GM21717 (cell line): Measurements from ENCODE around the gene F7.

Experiments
- ATAC-seq: cut with Tn5 transposase; IDR thresholded peaks from one replicate; pipeline ENCODE4 v1.9.1; 2021; ENCODE audit warnings: mild to moderate bottlenecking, moderate library complexity; ENCODE audit not compliant: unreplicated experiment

Gene F7

DNA sequence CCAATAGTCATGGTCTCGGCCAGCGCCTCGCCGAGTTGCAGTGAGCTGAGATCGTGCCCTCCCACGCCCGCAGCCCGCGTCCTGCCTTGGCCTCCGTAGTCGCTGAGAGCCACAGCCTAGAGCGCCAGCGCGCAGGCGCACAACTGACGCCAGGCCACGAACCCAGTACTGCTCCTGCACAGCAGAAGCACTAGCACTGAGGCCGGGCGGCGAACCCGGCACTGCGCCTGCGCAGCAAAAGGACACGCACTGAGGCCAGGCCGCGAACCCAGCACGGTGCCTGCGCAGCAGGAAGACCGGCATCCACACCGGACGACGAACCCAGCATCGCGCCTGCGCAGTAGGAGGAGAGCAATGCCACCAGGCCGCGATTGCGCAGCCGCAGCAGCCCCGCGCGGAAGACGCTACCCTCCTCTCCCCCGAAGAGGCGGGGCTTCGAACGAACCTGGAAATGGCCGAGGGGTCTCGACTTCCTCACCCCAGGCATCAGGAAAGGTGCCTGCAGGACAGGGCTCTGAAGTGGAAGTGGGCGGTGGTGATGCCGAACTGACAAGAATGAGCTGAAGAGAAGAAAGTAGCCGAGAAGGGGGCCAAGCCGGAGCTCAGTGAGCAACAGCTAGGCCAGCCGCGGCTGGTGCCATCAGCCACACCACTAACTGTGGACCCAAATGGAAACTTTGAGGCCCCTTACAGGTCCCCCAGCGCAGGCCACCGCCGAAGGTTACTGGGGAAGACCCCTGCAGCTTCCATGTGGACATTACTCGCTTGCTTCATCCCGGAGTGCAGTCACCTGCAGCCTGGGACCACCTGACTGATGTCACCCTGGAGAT is 24.5 kb downstream of the F7 start:
- no peak for ATAC-seq

DNA sequence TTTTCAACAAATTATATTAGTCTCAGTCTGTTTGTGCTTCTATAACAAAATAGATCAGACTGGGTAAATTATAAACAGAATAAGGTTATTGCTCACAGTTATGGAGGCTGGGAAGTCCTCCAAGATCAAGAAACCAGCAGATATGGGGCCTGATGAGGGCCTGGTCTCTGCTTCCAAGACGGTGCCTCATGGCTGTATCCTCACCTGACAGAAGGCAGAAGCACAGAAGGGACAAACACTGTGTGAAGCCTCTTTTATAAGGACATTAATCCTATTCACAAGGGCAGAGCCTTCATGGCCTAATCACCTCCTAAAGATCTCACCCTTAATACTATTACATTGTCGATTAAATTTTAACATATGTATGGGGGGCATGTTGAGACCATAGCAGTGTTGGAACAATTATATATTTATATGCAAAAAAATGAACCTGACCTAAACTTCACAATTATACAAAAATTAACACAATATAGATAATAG is 29.7 kb downstream of the F7 start:
- no peak for ATAC-seq

DNA sequence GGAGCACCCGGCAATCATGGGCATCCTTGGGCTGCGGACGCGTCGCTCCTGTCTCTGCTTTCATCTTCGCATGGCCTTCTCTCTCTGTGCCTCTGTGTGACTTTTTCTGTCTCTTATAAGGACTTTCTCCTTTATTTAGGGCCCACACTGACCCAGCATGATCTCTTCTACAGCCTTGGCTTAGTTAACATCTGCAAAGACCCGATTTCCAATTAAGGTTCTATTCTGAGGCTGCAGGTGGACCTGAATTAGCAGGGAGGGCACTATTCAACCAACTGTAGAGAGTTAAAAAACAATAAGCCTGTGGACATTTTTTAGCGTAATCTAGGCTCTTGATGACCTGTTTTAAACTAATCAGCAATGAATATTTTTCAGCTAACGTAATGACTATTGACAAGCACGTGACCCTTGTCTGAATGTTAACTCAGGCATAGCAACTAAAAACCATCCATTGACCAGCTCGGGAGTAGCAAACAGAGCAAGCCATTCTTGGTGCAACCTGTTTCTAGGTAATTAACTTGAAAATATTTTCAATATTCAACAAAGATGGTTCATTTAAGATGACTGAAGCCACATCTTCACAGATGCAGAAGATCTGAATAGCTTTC is 32.2 kb downstream of the F7 start:
- ATAC-seq = no peak

DNA sequence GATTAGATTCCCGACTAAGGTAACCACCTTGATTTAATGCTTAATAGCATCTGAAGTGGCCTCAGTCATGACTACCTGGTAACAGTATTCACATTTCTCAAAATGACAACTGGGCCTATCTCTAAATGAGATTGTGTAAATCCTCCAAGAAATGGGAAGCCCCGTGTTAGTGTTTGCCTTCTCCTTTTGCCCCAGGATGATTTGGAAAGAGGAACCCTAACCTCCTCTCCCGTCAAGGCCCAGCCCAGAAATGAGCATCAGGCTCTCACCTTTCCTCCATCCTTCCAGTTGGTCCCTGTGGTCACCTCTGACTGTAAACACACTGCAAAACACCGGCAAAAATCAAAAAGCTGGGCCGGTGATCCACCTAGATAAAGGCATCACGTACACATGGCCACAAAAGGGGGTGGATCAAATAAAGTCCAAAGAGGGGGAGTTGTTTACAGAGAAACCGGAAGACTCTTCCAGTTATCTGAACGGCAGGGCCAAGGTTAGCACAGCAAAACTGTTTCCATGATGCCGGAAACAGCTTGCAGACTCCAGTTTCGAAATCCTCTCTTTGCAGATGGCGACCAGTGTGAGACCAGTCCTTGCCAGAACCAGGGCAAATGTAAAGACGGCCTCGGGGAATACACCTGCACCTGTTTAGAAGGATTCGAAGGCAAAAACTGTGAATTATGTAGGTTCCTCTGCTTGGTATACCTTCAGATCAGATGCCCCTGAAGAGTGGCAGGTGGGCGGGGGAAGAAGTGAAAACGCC is 33.4 kb downstream of the F7 start:
- ATAC-seq = no peak

DNA sequence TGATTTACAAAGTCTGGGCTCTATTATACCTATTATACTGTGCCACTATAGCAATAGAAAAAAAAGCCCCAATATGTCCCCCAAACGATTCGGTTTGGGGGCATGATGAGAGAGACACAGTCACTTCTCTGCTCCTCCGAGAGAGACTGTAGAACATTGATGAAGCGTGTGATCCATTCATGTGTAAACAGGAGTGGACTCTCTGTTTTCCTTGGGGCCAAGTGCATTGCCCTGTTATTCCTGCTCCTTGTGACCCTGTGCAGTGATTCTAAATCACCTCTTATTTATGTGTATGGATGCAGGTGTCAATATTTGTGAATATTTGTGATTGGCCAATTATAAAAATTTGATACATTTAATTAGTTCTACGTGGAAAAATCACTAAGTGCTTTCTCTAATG is 34.0 kb downstream of the F7 start:
- ATAC-seq = no peak

DNA sequence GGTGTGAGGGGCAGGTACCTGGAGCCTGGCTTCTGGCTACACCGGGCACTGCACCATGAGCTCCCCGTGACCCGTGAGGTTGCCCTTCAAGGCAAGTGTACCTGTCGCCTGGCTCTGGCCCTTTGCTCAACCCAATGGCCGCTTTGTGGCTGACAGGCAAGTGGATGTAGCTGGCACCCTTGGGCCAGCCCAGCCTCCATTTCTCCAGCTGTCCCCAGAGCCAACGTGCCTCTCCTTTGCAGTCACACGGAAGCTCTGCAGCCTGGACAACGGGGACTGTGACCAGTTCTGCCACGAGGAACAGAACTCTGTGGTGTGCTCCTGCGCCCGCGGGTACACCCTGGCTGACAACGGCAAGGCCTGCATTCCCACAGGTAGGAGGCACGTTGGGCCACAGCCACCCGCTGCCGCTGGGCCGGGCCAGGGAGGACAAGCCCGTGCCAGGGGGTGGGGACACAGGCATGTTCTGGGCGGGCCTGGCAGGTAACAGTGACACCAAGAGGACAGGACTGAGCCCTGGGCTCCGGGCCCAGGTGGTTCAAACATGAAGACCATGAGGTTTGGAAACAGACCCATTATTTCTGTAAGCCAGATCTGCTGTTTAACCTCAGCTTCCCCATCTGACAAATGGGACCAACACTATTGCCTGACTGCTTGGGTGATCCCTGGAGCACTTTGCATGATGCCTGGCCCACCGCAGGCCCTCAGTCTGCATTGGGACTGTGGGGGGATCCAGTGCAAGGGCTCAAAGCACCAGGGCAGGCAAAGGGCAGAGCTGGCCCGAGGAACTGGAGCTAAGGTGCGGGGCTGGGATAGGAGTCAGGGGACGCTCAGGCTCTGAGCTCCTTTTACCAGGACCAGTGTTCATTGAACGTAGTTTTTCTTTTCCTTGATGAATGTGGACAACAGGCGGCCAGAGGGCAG is 35.3 kb downstream of the F7 start:
- no peak for ATAC-seq

DNA sequence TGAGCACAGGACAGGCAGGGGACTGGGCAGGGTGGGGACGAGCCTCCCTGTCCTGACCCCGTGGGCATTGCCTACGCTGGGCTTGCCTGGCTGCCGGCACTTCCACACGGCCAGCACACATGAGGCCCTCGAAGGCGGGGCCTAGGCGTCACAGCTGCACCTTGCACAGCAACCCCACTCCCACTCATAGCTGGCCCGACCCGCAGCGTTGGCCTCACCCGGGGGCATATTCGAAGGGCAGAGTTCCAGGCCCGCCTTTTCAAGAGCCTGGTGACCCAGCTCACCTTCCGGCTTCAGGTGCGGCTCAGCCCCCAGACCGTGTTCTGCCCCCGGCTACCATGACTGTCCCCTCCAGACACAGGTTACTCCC is 36.0 kb downstream of the F7 start:
- no peak for ATAC-seq

DNA sequence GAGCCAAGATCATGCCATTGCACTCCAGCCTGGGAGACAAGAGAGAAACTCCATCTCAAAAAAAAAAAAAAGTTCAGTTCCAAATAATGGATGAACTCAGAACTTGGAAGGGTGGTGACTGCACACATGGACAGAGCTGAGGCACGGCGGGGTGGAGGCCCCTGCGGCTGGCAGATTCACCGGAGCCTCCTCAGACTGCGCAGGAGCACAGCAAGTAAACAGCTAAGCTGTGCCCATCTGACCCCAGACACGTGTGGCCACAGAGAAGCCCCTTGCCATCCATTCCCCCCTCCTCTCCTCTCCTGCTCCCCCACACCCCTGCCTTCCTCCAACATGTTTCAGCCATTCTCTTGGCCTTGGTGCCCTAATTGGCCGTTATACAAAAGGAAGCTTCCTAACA is 37.3 kb downstream of the F7 start:
- ATAC-seq = no peak

DNA sequence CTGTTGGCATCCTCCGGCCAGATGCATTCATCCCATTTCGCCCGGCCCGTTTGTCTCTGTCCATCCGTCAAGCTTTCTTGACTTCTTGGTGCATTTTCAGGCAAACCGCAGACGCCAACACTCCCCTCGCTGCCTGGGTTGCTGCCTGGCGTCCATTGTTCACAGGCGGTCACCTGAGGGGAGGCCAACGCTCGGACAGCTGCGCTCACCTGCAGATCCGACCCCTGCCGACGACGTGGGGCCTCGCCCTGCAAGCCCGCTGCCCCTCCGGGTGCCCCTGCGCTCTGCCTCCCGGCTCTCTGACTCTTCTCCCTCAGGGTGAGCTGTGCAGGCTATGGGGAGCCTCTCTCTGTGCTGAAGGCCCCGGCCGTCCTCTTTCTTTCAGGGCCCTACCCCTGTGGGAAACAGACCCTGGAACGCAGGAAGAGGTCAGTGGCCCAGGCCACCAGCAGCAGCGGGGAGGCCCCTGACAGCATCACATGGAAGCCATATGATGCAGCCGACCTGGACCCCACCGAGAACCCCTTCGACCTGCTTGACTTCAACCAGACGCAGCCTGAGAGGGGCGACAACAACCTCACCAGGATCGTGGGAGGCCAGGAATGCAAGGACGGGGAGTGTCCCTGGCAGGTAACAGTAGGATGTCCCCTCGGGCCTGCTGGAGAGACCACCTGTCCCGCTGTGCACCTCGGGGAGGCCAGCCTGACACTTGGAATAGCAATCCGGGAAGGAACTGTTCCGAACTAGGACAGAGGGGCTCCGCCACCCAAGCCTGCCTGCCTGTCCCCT is 38.1 kb downstream of the F7 start:
- ATAC-seq = no peak

DNA sequence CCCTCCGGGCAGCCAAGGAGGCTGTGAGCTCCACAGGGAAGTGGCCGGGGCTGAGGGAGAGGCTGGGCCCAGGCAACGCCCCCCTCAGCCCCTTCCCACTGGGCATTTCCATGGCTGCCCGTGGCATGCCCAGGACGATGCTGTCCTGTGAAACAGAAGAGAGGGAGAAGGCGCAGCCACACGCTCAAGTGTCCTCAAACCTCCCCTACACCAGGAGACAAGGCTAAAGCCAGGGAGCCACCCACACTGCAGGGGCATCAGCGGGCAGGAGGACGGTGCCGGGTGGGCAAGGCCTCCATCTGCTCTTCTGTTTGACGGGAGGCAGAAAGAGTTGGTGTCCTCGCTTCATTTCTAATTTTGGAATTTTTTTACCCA is 38.7 kb downstream of the F7 start:
- ATAC-seq = no peak

DNA sequence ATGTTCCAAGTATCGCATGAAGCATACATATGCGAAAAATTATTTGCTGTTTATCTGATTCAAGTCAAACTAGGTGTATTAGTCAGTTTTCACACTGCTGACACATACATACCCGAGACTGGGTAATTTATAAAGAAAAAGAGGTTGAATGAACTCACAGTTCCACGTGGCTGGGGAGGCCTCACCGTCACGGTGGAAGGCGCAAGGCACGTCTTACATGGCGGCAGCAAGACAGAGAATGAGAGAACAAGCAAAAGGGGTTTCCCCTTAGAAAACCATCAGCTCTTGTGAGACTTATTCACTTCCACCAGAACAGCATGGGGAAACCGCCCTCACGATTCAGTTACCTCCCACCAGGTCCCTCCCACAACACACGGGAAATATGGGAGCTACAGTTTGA is 39.9 kb downstream of the F7 start:
- no peak for ATAC-seq

DNA sequence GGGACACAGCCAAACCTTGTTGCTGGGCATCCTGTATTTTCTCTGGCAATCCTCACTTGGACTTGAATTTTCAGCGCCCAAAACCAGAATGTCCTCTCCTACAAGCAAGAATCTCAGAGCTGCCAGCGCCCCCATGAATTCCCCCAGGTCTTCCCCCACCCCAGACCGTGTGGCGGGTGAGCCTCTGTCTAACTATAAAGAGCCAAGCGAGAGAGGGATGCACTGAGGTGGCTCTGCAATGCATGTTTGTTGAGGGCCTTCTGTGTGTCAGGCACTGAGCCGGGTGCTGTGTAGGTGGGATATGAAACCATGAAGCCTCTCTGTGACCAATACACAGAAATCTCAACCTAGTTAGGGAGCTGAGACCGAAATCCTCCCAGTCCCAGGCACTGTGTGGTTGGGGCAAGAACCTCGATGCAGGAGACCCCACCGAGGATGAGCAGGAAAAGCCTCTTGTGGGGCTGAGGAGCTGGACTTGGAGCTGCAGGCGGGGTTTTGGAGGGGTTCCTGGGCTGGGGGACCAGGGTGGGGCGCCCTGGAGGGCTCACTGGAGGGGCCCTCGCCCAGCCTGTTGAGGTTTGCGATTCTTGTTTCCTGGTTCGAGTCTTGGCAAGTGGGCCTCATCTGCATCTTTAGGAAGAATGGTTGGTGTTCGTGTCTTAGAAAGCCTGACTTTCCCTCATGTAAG is 40.5 kb downstream of the F7 start:
- no peak for ATAC-seq

DNA sequence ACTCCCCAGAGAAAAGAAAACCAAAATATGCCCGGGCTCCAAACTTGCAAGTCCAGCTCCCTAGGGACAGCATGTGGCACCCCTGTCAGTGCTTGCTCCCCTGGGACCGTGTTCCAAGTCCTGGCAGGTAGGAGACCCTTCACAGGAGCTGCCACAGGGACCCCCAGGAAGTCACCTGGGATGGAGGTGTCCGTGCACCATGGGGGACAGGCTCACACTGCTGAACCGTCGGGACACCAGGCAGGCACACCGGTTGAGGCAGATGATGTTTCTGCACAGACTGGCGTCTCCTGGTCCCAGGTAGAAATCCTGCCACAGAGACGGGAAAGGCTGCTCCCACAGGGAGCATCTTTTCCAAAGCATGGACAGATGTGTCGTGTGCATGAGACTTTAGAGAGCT is 41.2 kb downstream of the F7 start:
- ATAC-seq = no peak

DNA sequence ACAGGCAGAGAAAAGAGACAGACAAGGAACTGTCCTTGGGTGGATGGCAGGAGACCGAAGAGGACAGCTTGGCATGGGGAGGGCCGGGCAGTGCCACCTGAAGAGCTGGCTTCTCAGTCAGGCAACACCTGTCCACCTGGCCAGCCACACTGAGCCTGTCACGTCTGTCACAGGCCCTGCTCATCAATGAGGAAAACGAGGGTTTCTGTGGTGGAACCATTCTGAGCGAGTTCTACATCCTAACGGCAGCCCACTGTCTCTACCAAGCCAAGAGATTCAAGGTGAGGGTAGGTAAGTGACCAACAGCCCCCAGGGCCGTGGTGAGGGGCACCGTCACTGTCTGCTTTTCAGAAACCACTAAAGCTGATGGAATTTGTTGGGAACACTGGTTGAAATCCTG is 41.6 kb downstream of the F7 start:
- no peak for ATAC-seq

DNA sequence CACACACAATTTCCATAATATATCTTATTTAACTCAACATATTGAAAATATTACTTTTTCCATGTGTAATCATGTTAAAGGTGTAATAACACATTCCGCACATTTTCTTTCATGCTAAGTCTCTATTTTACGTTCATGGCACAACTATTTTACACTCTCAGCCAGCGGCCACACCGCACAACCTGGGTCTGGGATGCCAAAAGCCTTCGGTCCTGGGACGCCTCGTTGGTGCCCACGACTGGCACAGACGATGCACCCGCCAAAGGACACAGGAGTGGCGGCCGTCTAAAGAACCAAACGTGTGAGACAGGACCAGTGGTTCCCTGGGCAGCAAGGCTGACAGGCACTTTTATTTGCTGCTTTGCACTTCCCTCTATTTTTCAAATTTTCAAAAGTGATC is 42.8 kb downstream of the F7 start:
- ATAC-seq = no peak

DNA sequence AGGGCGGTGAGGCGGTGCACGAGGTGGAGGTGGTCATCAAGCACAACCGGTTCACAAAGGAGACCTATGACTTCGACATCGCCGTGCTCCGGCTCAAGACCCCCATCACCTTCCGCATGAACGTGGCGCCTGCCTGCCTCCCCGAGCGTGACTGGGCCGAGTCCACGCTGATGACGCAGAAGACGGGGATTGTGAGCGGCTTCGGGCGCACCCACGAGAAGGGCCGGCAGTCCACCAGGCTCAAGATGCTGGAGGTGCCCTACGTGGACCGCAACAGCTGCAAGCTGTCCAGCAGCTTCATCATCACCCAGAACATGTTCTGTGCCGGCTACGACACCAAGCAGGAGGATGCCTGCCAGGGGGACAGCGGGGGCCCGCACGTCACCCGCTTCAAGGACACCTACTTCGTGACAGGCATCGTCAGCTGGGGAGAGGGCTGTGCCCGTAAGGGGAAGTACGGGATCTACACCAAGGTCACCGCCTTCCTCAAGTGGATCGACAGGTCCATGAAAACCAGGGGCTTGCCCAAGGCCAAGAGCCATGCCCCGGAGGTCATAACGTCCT is 43.4 kb downstream of the F7 start:
- ATAC-seq = no peak

DNA sequence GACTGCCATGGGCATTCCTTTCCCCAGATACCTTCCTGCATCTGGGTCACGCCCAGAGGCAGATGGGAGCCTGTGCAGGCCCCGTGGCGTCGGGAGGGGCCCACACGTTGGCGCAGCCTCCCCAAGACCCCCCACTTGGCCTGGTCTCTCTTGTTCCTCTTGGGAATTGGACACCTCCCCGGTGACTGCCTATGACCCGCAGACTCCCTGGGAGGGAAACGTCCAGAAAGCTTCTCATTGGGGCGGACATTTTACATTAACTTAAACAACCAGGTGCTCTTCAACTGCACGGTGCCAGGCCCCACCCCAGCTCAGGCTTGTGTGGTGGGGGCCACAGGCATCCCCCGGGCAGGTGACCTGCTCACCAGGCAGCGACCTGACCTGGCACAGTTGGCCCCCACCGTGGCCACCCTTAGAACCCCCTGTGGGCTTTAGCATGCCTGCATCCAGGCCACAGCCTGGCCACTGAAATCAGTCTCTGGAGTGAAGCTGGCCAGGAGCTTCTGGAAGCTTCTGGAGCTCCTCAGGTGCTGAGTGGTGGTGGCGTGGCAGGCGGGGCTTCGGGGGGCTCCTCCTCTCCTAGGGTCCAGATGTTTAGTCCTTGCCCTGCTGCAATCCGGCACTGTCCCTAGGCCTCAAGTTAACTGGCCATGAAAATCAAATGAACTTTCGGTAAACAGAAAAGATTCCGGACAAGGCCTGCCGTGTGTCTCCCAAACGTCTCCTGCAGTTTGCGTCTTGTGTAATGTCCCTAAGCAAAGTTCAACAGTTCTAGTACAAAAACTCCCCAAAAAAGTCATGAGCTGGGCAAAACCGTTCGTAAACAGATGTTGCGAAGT is 44.3 kb downstream of the F7 start:
- no peak for ATAC-seq
